NT2/D1 (cell line): ENCODE measurements around the gene PRX.

ENCODE experiments used
- SUZ12 ChIP-seq: IDR thresholded peaks from 2 replicates; pipeline ENCODE4 v1.6.1; 2011; ENCODE audit not compliant: insufficient read length, insufficient read depth; ENCODE audit errors: extremely low read depth
- YY1 ChIP-seq: IDR thresholded peaks from 2 replicates; pipeline ENCODE4 v1.6.1; 2011; ENCODE audit not compliant: insufficient read length, insufficient read depth
- ZNF274 ChIP-seq: IDR thresholded peaks from 2 replicates; pipeline ENCODE4 v1.6.1; 2011; ENCODE audit warnings: mild to moderate bottlenecking, low read depth, low read length

- TF ChIP-seq YY1 (no peak), ZNF274 (no peak), SUZ12 (no peak)
Measured at GRCh38 chr19:40411958-40412499, 1.1 kb downstream of the PRX start.
